HG03060 (cell line): ENCODE data around the gene PRUNE2.
A peak's percentile ranks its signal among the peaks of the same experiment; 100 is the strongest.
"Not testable (repeated sequence)": the region's sequence is repeated elsewhere in the genome, so short reads cannot be mapped to it uniquely, and the experiment has no call there.

ENCODE experiments used
- ATAC-seq: cut with Tn5 transposase; IDR thresholded peaks from one replicate; pipeline ENCODE4 v1.9.1; 2021; ENCODE audit warnings: low read depth, moderate number of reproducible peaks; ENCODE audit not compliant: unreplicated experiment

Gene PRUNE2

GRCh38 chr9:76676857-76677256 is 229.1 kb downstream of the PRUNE2 start:
- no peak for ATAC-seq

- no peak for ATAC-seq
Measured at GRCh38 chr9:76667521-76667957, 238.4 kb downstream of the PRUNE2 start.

- not testable (repeated sequence) for ATAC-seq
Measured at GRCh38 chr9:76665966-76666365, 239.9 kb downstream of the PRUNE2 start.

- ATAC-seq: no peak
Measured at GRCh38 chr9:76665458-76665857, 240.5 kb downstream of the PRUNE2 start.

GRCh38 chr9:76664120-76664519 is 241.8 kb downstream of the PRUNE2 start:
- no peak for ATAC-seq

GRCh38 chr9:76662476-76663281 is 243.2 kb downstream of the PRUNE2 start:
- ATAC-seq: no peak

GRCh38 chr9:76658510-76659231 is 247.2 kb downstream of the PRUNE2 start:
- ATAC-seq: peak; percentile 81

- no peak for ATAC-seq
Measured at GRCh38 chr9:76657265-76657664, 248.6 kb downstream of the PRUNE2 start.

- ATAC-seq: no peak
Measured at GRCh38 chr9:76655971-76656370, 249.9 kb downstream of the PRUNE2 start.

GRCh38 chr9:76655121-76655541 is 250.8 kb downstream of the PRUNE2 start:
- no peak for ATAC-seq

GRCh38 chr9:76654575-76654974 is 251.3 kb downstream of the PRUNE2 start:
- ATAC-seq: no peak

- ATAC-seq: no peak
Measured at GRCh38 chr9:76654051-76654461, 251.9 kb downstream of the PRUNE2 start.

GRCh38 chr9:76652894-76653293 is 253.0 kb downstream of the PRUNE2 start:
- no peak for ATAC-seq

- no peak for ATAC-seq
Measured at GRCh38 chr9:76651119-76651705, 254.7 kb downstream of the PRUNE2 start.

GRCh38 chr9:76650692-76651091 is 255.2 kb downstream of the PRUNE2 start:
- ATAC-seq: no peak

- no peak for ATAC-seq
Measured at GRCh38 chr9:76649894-76650293, 256.0 kb downstream of the PRUNE2 start.

GRCh38 chr9:76646249-76646648 is 259.7 kb downstream of the PRUNE2 start:
- no peak for ATAC-seq

- no peak for ATAC-seq
Measured at GRCh38 chr9:76644647-76645250, 261.2 kb downstream of the PRUNE2 start.

GRCh38 chr9:76644171-76644570 is 261.7 kb downstream of the PRUNE2 start:
- peak; percentile 4 for ATAC-seq

- ATAC-seq: peak; percentile 85
Measured at GRCh38 chr9:76643399-76644117, 262.4 kb downstream of the PRUNE2 start.
